ENCODE data around the gene COL4A2.

- TF ChIP-seq, protein P1, sequence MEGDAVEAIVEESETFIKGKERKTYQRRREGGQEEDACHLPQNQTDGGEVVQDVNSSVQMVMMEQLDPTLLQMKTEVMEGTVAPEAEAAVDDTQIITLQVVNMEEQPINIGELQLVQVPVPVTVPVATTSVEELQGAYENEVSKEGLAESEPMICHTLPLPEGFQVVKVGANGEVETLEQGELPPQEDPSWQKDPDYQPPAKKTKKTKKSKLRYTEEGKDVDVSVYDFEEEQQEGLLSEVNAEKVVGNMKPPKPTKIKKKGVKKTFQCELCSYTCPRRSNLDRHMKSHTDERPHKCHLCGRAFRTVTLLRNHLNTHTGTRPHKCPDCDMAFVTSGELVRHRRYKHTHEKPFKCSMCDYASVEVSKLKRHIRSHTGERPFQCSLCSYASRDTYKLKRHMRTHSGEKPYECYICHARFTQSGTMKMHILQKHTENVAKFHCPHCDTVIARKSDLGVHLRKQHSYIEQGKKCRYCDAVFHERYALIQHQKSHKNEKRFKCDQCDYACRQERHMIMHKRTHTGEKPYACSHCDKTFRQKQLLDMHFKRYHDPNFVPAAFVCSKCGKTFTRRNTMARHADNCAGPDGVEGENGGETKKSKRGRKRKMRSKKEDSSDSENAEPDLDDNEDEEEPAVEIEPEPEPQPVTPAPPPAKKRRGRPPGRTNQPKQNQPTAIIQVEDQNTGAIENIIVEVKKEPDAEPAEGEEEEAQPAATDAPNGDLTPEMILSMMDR (conservative IDR thresholded peaks at IDR 0.05; ENCODE audit: low read length), result no peak
- no peak for TF ChIP-seq EZH2phosphoT487 (IDR thresholded peaks at IDR 0.05; ENCODE audit: borderline replicate concordance)
Observed at GRCh38 chr13:110443622-110444225, 136.6 kb downstream of the COL4A2 start.
